ENCODE measurements around the gene CTCF.

GRCh38 chr16:67594256-67594915 lies 32.1 kb downstream of the CTCF start:
- TF ChIP-seq CTCF (IDR thresholded peaks at IDR 0.05) (no peak), POLR2A (IDR thresholded peaks at IDR 0.05) (no peak)

Data from lower leg skin (tissue), 3 donors.